GM23338 (cell line): ENCODE data around the gene SORBS1.

Experiments
- EZH2 ChIP-seq: fragments of 200-600 bp; sonication (generic); IDR thresholded peaks from one replicate; pipeline ENCODE4 v1.8.0; 2017; ENCODE audit warnings: antibody characterized with exemption, mild to moderate bottlenecking, low read depth; ENCODE audit not compliant: unreplicated experiment
- TF ChIP-seq, protein P1 (sequence below), 2 experiments: fragments of 200-600 bp in 1 of 2; sonication (generic) in 1 of 2; conservative IDR thresholded peaks; 2 replicates each; pipeline versions ENCODE4 v1.5.1 to v1.6.1; 2016 to 2017; ENCODE audit warnings: antibody characterized with exemption in 2 of 2, low read depth in 2 of 2, mild to moderate bottlenecking in 2 of 2, moderate library complexity in 1 of 2
- TF ChIP-seq, protein P2 (sequence below): IDR thresholded peaks from one replicate; pipeline ENCODE4 v1.6.1; 2018; ENCODE audit warnings: antibody characterized with exemption; ENCODE audit not compliant: unreplicated experiment
- TF ChIP-seq, protein P3 (sequence below): IDR thresholded peaks from 2 replicates; pipeline ENCODE4 v1.6.1; 2016; ENCODE audit warnings: antibody characterized with exemption

DNA sequence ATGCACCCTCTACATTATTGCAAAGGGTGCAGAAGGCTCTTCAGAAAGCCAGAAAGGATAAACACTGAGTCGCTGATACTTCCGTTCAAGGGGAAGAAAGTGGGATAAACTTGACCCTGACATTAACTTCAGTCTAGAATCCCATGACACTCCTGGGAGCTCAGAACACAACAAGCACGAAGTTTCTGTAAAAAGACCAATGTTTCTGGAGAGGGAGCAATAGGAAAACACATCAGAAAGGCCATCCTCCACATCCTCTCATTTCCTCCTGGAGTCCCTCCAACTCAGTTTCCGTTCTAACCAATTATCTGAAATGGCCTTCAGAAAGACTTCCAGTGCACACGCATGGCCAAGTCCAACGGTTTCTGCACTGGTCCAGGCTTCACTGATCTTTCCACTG is 113.5 kb downstream of the SORBS1 start:
- no peak for TF ChIP-seq EZH2
- TF ChIP-seq, protein P1, sequence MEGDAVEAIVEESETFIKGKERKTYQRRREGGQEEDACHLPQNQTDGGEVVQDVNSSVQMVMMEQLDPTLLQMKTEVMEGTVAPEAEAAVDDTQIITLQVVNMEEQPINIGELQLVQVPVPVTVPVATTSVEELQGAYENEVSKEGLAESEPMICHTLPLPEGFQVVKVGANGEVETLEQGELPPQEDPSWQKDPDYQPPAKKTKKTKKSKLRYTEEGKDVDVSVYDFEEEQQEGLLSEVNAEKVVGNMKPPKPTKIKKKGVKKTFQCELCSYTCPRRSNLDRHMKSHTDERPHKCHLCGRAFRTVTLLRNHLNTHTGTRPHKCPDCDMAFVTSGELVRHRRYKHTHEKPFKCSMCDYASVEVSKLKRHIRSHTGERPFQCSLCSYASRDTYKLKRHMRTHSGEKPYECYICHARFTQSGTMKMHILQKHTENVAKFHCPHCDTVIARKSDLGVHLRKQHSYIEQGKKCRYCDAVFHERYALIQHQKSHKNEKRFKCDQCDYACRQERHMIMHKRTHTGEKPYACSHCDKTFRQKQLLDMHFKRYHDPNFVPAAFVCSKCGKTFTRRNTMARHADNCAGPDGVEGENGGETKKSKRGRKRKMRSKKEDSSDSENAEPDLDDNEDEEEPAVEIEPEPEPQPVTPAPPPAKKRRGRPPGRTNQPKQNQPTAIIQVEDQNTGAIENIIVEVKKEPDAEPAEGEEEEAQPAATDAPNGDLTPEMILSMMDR (conservative IDR thresholded peaks at IDR 0.05; ENCODE audit: low read depth in 2 of 2), result no peak
- TF ChIP-seq, protein P2, sequence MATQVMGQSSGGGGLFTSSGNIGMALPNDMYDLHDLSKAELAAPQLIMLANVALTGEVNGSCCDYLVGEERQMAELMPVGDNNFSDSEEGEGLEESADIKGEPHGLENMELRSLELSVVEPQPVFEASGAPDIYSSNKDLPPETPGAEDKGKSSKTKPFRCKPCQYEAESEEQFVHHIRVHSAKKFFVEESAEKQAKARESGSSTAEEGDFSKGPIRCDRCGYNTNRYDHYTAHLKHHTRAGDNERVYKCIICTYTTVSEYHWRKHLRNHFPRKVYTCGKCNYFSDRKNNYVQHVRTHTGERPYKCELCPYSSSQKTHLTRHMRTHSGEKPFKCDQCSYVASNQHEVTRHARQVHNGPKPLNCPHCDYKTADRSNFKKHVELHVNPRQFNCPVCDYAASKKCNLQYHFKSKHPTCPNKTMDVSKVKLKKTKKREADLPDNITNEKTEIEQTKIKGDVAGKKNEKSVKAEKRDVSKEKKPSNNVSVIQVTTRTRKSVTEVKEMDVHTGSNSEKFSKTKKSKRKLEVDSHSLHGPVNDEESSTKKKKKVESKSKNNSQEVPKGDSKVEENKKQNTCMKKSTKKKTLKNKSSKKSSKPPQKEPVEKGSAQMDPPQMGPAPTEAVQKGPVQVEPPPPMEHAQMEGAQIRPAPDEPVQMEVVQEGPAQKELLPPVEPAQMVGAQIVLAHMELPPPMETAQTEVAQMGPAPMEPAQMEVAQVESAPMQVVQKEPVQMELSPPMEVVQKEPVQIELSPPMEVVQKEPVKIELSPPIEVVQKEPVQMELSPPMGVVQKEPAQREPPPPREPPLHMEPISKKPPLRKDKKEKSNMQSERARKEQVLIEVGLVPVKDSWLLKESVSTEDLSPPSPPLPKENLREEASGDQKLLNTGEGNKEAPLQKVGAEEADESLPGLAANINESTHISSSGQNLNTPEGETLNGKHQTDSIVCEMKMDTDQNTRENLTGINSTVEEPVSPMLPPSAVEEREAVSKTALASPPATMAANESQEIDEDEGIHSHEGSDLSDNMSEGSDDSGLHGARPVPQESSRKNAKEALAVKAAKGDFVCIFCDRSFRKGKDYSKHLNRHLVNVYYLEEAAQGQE, result no peak
- TF ChIP-seq, protein P3, sequence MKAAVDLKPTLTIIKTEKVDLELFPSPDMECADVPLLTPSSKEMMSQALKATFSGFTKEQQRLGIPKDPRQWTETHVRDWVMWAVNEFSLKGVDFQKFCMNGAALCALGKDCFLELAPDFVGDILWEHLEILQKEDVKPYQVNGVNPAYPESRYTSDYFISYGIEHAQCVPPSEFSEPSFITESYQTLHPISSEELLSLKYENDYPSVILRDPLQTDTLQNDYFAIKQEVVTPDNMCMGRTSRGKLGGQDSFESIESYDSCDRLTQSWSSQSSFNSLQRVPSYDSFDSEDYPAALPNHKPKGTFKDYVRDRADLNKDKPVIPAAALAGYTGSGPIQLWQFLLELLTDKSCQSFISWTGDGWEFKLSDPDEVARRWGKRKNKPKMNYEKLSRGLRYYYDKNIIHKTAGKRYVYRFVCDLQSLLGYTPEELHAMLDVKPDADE, result no peak
